HG03342 (cell line): ENCODE data around the gene ABCC1.

Experiments used
- ATAC-seq: cut with Tn5 transposase; IDR thresholded peaks from one replicate; pipeline ENCODE4 v1.9.1; 2021; ENCODE audit warnings: mild to moderate bottlenecking, moderate library complexity; ENCODE audit not compliant: unreplicated experiment

The ABCC1 gene

DNA sequence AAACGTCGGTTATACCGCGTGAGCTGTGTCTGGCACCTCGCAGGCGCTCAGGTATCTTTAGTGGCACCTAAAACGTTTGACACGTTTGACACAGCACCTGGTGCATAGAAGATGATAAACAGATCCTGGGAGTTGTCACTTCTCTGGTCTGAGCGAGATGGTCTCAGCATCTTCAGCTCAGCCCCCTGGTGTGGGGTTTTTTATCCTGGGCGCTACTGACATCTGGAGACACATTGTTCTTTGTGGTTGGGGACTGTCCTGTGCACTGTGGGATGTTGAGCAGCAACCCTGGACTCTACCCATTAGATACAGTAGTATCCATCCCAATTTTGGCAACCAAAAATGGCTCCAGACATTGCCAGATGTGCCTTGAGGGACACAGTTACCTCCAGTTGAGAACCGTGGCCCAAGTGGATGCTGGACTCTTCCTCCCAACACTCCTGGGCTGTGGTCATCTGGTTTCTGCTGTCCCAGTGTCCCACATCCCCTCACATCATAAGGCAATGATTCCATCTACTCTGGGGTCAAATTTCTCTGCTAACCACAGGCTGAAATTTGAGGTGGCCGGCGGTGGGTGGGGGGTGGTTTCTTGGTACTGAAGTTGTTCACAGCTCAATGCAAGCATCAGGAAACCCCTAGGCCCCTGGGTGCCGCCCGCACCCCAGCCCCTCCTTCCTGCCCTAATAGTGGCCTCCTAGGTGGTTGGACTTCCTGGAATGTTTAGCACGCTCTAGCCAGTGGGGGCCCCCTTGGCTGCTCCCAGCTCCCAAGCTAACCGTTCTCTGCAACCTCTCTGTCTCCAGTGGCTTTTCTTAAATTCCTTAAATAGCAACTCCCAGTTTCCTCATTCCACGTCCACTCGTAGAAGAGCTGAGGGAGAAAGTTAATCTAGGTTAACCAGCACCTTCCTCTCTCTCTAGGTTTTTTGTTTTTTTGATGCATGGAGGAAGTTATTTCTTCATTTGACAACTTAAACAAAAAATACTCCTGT lies 124.8 kb downstream of the ABCC1 start:
- no peak for ATAC-seq

GRCh38 chr16:16075488-16076422 lies 126.3 kb downstream of the ABCC1 start:
- ATAC-seq: no peak

- no peak for ATAC-seq
These were observed 127.0 kb downstream of the ABCC1 start for GRCh38 chr16:16076423-16076813.

DNA sequence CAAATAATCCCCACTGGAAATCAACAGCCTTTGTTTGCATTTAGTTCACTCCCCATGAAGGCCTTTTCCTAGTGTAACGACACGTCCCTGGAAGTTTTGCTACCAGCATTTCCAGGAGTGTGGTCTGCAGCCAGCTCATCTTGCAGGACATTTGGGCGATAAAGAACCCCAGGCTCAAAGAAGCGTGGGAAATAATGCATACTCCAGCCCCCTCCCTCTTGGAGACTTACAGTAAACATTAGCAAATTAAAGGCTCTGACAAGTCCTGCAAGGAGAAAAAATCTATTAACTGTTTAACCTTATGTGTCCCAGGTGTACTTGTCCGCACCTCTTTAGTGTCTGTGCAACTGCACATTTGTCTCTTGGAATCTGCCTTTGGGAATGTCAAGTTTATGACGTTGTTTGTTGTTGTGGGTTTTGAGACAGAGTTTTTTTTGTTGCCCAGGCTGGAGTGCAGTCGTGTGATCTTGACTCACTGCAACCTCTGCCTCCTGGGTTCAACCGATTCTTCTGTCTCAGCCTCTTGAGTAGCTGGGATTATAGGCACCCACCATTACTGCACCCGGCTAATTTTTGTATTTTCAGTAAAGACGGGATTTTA lies 131.1 kb downstream of the ABCC1 start:
- no peak for ATAC-seq

DNA sequence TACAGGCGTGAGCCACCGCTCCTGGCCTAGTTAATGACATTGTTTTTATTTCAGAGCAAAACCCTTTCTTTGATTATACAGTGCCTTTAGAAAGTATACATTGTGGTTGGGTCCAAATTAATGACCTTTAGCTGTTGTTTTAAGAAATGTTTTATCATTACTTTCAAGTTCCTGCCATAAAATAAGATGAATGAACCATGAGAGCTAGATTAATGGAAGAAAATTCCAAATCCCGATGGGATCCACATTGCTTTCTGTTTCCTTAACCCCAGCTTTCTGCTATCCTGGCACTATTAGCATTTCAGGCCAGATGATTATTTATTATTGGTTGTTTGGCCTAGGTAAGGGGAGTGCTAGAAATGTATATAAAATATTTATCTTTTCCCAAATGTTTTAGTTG lies 131.7 kb downstream of the ABCC1 start:
- no peak for ATAC-seq

DNA sequence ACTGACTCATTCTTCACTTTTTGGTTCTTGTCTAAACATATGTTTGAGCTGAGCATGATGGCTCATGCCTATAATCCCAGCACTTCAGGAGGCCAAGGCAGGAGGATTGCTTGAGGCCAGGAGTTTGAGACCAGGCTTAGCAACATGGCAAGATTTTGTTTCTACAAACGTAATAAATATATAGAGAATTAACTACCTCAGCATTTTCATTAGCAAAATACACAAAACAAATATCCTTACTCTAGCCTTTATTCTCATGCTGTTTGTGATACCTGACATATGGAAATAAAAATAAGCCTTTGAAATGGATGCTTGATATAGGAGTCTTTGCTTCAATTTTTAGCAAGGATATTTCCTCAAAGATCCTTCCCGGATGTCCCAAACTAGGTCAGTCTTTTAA lies 132.8 kb downstream of the ABCC1 start:
- ATAC-seq: no peak

- ATAC-seq: no peak
These were observed 134.2 kb downstream of the ABCC1 start for GRCh38 chr16:16083421-16084156.

DNA sequence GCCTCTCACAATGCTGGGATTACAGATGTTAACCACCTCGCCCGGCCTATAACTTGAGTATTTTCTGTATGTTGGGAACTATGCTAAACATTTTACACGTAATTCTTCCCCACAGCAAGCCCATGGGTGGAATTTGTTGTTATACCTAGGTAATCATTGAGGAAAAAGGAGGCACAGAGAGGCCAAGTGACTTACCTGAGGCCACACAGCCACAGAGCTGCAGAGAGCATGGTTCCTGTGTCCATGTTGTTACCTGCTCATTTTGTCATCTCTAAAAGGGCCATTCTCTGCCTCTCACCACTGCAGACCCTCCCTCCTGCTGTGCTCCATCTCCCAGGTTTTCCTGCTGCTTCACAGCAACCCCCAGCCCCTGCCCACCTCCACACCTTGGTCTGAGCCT lies 135.5 kb downstream of the ABCC1 start:
- ATAC-seq: no peak

- no peak for ATAC-seq
These were observed 137.4 kb downstream of the ABCC1 start for GRCh38 chr16:16086653-16087446.

GRCh38 chr16:16090238-16090637 lies 140.8 kb downstream of the ABCC1 start:
- ATAC-seq: no peak

DNA sequence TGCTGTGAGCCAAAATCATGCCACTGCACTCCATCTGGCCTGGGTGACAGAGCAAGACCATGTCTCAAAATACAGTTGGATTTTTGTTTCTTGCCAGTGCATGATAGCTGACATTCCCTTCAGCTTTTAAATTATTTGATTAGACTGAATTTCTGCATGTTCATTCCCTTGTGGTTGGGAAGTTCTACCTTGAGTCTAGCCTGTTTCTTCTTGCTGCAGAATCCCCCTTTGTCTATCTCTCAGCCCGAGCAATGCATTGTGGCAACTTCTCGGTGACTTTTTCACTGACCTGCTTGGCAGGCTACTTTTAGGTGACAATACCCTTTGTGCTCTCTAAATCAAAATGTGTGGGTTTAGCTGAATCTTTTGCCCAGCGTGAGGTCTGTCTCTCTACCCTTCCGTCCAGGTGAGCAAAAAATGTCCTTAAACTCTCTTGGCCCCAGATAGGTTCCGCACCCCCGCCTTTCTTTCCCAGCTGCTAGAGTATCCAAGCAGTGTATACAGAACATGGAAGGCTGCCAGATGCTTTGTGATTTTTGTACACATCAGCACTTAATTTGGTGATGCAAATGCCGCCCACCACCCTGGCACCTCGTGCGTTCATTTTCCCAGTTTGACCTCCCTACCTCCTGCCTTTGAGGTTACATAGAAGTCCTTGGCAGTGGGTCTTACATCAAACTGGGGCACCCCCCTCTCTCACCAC lies 143.7 kb downstream of the ABCC1 start:
- ATAC-seq: no peak

DNA sequence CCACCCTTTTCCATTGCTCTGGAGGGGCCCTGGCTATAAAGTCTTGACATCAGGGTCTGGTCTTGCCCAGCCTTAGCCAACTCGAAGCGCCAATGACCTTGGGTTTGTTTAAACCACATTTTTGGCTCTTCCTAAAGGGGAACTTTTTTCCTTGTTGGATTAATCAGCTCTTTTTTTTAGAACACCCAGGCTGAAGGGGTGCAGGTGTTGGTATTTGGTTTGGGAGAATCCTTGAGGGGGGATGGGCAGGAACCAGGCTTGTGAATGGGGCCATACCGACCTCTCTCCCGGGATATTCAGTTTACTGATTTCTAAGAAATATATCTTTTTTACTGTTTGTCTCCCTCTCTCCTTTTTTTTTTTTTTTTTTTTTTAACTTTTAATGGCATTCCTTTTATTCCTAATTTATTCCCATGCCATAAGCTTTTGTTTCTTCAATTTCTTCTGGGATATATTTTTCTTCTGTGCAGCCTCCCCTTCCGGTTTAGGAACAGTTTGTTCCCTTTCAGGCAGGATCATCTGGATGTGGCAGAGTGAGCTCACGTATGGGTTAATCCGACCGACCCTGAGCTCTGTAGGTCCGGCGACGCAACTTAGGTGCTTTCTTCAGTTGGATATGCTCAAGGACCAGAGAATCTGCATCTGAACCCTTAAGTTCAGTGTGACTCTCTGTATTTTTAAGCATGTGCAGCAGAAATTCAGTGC lies 144.4 kb downstream of the ABCC1 start:
- no peak for ATAC-seq

DNA sequence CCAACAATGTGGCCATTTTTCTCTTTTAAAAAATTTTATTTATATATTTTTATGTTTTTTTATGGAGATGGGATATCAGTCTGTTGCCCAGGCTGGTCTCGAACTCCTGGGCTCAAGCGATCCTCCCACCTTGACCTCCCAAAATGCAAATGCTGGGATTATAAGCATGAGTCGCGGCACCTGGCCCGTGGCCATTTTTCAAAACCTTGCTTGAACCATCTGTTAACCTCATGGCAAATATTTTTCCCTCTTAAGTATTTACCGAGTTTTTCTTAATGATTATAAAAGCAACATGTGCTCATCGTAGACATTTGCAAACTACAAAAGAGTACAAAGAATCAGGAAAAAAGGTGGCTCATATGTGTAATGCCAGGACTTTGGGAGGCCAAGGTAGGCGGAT lies 146.2 kb downstream of the ABCC1 start:
- ATAC-seq: no peak

- ATAC-seq: no peak
These were observed 146.9 kb downstream of the ABCC1 start for GRCh38 chr16:16096121-16096857.

GRCh38 chr16:16096858-16097213 lies 147.4 kb downstream of the ABCC1 start:
- ATAC-seq: no peak

DNA sequence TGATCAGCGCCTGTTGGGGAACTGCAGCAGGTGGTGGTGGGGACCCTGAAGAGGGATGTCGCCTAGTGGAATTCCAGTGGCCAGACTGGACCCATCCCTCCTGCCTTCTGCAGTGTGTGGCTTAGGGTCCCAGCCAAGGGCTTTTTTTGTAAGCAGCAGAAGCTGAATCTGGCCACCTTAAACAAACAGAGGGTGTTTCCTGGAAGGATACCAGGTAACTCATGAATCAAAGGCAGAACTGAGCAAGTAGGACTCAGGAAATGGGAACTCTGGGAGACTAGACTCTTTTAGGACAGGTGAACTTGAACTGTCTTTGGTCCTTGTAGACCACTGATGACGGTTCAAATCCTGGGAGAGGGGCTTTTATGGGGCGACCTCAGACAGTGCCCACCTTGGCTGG lies 149.9 kb downstream of the ABCC1 start:
- no peak for ATAC-seq

GRCh38 chr16:16100631-16101030 lies 151.2 kb downstream of the ABCC1 start:
- ATAC-seq: no peak

GRCh38 chr16:16101585-16101984 lies 152.2 kb downstream of the ABCC1 start:
- no peak for ATAC-seq
